Fibroblast of skin of left biceps (primary cell): Measurements from ENCODE around the gene GPR108.

Experiments used
- DNase-seq, 2 experiments: peaks; one replicate each; pipeline ENCODE4 v3.0.0-alpha.2; 2013; ENCODE audit warnings: low read depth in 2 of 2

Gene GPR108

DNA sequence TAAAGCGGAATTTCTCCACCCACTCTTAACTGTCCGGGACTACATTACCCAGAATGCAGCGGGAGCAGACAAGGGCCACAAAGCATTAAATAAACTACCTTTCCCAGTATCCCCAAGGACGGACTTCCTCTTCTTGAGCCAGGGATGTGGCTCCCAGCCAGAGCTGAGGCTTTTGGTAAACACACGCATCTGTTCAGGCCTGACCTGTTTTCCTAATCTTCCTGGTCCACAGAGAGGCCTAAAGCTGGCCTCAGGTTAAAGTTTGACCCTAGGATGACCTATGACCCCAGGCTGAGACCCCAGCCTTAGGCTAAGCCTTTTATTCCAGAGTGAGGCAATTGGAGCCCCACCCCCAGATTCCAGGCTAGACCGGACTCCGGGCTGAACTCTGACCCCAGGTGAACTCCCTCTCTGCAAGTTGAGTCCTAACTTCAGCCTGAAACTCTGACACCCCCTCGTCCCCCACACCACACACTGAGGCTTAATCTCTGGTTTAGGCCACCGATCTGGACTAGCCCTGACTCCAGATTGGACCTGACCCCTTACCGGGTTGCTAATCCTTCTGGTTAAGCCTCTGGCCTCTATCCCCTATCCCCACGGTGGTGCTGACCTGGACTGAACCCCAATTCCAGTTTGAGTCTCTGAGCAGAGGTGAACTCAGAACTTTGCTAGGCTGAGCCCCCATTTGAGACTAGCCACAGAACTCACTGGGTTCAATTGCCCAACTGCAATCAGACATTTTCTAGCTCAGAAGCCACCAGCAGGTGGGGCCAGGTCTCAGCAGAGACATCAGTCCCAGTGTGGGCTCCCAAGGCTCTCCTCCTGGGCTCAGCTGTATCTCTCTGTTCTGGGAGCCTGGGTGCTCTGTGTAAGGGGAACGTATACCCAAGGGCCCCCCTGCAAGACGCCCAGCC, 750 bp upstream of the GPR108 start:
- peak; percentile 59 to 67 for DNase-seq

DNA sequence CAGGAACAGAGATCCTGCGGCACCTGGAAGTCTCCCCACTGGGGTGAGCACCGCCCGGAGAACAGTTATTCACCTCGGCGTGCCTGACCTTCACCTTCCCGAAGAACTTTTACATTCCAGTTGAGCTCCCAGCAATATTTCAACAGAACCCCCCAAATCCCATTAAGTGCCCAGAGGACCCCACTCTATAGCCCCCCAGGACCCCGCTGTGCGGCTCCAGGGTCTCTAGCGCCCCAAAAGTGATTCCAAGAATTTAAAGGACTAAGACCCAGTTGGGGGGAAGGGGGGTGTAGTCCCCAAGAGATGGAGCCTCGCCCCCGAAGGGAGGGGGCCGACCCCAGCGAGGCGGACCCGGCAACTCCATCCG, 480 bp downstream of the GPR108 start:
- no peak for DNase-seq

DNA sequence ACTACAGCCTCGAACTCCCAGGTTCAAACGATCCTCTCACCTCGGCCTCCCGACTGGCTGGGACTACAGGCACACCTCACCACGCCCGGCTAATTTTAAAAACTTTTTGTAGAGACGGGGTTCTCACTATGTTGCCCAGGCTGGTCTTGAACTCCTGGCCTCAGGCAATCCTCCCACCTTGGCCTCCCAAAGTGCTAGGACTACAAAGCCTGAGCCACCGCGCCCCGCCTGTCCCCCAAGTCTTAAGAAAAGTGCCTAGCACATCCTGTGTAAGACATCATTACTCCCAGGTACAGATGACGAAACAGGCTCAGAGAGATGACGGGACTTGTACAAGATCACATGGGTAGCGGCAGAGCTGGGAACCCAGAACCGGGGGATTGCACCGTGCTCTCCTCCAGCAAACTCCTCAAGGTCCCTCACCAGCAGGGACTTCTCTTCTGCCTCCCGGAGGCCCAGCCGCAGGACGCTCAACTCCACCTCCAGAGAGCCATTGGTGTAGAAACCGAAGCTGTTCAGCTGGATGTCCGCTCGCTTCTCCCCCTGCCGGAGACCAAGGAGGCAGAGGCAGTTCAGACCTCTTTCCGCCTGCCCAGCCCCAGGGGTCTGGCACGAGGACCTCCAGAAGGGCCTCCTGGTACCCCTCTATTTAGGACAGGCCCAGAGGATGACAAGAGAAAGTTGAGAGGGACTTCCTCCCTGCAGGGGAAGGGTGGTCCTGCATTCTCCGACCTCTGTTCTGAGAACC, 1.0 kb downstream of the GPR108 start:
- peak; percentile 47 to 62 for DNase-seq

DNA sequence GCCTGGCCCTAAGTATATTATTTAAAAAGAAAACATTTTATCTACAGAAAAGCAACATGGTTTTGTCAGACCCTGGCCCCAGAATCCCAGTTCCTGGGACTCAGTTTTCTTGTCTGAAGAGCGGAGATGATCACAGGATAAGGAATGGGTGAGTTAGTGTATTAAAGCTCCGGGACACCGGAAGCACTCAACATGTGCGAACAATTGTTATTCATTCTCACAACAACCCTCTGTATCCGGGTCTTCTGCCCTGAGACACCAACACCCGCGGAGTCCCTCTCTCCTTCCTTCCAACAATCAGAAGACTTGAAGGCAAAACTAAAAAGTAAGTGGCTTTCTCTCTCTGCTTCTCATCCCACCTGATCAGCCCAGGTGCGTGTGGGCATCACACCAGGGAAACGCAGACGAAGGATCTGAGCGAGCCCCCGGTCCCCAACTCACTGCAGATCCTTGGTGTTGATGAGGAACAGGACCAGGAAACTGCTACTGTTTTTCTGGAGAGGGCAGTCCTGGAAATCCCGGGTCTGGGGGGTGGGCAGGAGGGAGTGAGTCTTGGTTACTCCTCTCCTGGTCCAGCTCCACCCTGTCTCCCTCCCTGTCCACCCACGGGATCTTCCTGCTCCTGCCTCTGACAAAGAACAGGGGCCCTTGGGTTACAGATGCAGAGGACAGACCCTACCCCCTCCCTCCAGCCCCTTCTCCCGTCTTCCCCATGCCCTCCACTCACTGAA, 2.0 kb downstream of the GPR108 start:
- DNase-seq = no peak

- DNase-seq = no peak
Measured at GRCh38 chr19:6734096-6734696, 3.2 kb downstream of the GPR108 start.

DNA sequence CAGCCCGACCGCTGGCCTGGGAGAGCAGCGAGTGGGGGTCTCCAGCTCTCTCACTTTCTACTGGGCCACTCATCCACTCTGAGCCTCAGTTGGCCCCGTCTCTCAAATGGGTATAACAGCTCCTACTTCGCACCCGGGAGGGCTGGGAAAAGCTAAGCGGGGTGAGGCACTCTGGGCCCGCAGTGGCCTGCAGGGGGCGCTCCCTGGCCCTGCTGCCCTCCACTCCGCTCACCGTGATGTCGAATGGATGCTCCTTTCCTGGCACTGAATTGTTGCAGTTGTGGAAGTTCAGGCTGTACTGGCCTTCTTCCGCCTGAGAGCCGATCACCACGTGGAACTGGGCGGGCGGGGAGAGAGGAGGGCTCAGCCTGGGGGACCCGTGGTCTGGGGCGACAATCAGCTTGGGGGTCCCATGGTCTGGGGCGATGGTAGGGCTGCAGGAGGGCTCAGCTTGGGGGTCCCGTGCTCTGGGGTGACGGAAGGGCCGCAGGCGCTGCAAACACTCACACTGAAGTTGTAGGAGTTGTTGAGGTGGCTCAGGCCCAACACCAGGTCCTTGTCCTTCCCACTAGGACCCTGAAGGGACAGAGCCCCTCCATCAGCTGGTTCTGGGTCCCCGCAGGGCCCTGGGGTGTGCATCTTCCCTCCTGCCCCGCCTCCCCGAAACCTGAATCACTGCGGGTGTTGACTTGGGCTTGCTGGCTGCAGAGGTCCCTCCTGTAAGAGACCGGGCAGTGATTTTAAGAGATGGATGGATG, 3.9 kb downstream of the GPR108 start:
- DNase-seq = no peak

DNA sequence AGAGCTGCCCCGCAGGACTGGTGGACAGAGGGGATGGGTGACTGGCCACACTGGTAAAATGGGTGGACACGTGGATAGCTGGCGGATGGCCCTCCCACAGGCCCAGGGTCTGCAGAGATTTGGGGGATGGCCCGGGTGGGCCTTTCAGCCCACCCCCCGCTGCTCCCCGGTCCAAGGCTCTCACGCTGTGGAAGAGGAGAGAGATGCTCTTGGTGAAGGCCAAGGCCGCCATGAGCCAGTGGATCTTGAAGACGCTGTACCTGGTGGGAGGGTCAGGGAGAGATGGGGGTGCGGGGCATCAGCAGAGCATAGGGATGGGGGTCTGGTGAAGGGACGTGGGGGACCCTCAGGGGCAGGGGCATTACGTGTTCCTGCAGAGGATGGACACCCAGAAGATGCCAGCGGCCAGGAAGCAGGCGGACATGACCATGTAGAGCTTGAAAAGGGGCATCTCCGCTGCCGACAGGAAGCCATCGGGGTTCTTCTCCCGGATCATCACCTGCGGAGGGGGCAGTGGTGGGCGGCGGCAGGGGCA, 4.5 kb downstream of the GPR108 start:
- DNase-seq = no peak

DNA sequence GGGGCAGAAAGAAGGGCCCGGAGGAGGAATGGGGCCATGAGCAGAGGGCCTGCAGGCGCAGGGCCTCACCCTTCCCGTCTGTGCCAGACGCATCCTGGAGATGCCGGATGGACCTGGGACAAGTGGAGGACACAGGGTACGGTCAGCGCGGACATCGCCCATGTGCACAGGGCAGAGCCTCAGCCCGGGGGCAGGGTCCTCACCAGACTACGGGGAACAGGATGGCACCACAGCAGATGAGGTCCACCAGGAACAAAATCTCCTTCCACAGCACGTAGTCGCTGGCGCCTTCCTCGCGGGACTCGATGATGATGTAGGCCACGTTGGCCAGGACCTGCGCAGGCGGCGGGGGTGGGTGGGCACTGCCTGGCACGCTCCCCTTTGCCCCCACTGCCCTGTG, 5.6 kb downstream of the GPR108 start:
- DNase-seq = no peak

- DNase-seq = no peak
Measured at GRCh38 chr19:6730941-6731670, 6.3 kb downstream of the GPR108 start.

DNA sequence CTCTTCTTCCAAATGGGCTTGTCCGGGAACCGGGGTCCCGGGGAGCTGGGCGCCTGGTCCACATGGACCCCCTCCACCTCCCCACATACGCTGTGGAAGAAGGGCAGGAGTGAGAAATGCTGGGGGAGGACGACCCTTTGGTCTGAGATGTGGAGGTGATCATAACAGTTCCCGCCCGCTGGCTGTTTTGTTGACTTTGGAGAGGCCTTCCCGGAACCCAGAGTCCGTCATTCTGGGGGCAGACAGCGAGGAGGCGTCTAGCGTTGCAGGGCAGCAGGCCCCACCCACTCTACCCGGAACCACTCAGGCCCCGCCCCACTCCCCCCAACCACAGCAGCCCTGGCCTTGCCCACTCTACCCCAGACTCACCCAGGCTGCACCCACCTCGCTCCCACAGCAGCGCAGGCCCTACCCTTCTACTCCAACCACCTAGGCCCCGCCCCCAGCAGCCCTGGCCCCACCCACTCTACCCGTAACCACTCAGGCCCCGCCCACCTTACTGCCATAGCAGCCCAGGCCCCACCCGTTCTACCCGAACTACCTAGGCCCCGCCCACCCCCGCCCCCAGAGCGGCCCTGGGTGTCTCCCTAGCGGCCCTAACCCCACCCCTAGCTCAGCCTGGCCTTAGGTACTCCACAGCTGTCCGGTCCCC, 7.1 kb downstream of the GPR108 start:
- DNase-seq = no peak

DNA sequence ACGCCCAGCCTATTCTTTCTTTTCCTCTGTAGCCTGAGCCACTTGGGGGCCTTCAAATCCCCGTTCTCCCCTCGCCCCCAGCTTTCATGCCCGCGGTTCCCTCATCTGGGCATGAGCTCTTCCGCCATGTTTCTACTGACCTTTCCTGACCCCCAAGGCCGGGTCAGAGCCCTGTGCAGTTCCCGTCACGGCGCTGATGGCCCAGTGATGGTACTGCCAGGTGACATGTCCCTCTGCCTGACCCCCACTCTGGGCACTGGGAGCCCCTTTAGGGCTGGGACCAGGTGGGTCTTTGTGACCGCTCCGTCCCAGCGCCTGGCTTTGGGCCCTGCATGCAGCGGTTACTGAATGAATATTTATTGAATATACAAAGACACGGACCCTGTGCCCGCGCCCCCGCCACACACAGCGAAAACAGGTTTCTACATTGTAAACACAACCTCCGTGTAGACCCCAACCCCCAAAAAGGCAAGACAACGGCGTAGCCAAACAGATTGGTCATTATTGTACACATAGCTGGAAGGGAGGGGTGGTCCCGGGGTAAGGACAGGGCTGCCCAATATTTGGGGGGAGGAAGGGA, 7.7 kb downstream of the GPR108 start:
- DNase-seq = no peak

GRCh38 chr19:6728346-6728745, 9.0 kb downstream of the GPR108 start:
- no peak for DNase-seq

DNA sequence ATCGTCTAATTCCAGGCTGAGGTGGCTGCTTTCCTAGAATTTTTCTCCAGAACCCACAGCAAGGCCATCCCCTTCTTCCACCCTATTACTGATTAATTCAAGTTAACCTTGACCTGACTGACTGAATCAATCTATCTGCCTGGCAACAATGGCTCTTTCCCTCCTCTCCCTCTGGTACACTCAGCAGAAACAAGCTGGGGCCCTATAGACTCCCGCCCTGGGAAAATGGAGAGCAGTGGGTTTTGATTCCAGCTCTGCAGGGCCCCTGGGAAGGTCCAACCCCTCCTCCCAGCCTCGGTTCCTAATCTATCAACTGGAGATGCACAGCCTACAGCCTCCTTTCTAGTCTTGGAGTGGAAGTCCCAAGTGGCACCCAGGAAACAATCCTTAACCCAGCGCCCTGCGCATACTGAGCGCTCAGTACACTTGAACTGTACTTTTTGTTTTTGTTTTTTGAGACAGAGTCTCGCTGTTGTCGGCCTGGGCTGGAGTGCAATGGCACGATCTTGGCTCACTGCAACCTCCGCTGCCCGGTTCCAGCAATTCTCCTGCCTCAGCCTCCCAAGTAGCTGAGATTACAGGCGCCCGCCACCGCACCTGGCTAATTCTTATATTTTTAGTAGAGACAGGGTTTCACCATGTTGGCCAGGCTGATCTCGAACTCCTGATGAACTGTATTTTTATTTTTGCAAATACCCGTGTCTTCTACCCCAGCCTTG, 11.7 kb downstream of the GPR108 start:
- DNase-seq = no peak

DNA sequence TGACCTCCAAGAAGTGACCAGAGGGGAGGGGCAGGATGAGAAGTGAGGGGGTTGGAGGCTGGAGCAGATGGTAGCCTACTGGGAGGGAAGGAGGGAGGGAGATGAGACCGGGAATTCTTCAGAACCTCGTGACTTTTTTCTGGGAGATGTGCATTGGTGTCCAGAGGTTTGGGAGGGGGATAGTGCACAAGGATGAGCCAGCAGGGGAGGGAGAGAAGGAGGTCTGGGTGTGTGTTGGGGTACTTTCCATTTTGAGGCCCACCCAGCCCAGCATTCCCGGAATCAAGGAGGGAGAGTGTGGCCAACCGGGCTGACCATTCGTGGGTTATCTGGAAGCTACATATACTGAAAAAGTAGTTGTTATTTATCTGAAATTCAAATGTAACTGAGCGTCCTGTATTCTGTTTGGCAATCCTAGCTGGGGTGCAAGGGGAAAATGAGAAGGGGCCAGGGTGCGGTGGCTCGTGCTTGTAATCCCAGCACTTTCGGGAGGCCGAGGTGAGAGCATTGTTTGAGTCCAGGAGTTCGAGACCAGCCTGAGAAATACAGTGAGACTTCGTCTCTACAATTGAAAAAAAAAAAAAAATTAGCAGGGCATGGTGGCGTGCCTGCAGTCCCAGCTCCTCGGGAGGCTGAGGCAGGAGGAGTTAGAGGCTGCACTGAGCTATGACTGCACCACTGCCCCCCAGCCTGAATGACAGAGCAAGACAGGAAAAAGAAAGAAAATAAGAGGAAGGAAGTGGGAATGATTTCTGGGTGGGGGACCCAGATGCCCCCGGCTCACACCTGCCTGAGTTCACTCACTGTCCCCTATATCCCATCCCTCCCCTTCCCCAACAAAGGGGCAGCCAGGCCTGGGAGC, 12.5 kb downstream of the GPR108 start:
- DNase-seq = no peak

DNA sequence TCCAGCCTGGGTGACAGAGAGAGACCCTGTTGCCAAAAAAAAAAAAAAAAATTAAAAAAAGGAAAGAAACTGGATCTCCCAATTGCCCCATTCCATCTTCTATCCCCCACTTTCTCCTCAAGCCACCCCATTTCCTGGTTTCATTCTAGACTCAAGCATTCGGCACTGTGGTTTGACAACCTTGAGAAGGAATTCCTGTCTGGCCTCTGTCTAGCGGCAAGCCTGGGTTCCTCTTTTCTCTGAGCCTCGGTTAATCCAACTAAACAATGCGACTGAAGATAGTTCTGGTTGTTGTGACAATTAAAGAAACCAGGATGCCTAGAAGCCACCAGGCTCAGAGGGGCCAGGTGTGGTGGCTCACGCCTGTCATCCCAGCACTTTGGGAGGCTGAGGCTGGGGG, 13.6 kb downstream of the GPR108 start:
- DNase-seq = no peak

GRCh38 chr19:6723108-6723618, 14.2 kb downstream of the GPR108 start:
- DNase-seq = no peak

GRCh38 chr19:6721773-6722172, 15.6 kb downstream of the GPR108 start:
- DNase-seq = no peak

DNA sequence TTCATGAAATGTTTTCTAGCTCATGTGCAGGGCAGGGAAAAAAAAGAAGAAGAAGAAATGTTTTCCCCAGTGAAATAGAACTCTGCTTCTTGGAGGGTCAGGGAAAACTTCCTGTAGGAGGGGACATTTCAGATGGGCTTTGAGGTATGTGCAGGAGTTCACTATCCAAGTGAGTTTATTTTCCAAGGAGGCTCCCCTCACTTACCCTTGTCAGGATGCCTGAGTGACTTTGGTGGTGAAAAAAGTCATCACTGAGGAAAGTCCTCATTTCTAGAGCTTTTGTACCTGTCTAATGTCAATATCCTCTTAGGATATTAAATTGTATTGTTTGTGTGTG, 16.3 kb downstream of the GPR108 start:
- no peak for DNase-seq
